ENCODE measurements around the gene UTS2. TPM values are rescaled to one million over a fixed set of nuclear protein-coding genes. Genes with fewer than 3 reads are reported as not detected.

UTS2 gene
- total RNA-seq, 1 experiment from 2014 or later, result not detected

DNA sequence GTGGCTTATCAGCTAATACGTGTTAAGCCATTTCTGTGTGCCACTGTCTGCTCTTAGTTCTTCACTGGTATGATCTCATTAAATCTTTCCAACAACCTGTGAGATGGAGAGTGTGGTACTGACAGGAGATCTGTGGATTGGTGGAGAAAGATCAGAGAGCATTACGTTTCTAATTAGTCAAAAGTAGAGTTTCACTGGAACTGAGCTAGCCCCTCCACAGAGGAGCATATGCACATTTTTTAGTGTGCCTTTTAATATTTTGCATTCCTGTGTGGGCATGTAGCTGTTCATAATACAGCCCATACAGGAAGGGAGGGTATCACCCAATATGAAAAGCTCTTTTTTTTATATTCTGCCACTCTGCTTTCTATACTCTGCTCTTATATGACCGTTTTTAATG is 31.6 kb downstream of the UTS2 start:
- no peaks in the 10 kb centered on the region for H3K9me3 Mint-ChIP-seq
- no peaks in the 10 kb centered on the region for H3K4me1 Mint-ChIP-seq
- ChIA-PET POLR2A (no interaction called here), CTCF (interaction anchor here (1.0 to 3.2 kb wide), 2 partner anchors 13 to 69 kb away, joined by 4 to 12 read pairs; no protein-coding TSS in a partner anchor)
- no peak for ATAC-seq
- no peak overlapping the region for H3K4me3 Mint-ChIP-seq
- H3K27me3 Mint-ChIP-seq (ENCODE audit: low read depth), result no peaks in the 10 kb centered on the region
- H3K36me3 Mint-ChIP-seq, result peaks cover 9% of the 10 kb centered on the region; the same call in 1 of the 2 replicates
- DNase-seq (ENCODE audit: low spot score), result no peak
- TF ChIP-seq OVOL2 (CRISPR knock-in tag; IDR thresholded peaks at IDR 0.05; ENCODE audit: borderline replicate concordance), result no peak
- TF ChIP-seq TCF7 (CRISPR knock-in tag; IDR thresholded peaks at IDR 0.05; ENCODE audit: low read depth), result no peak
- TF ChIP-seq NR1H2 (CRISPR knock-in tag; IDR thresholded peaks at IDR 0.05), result no peak
- no peak for TF ChIP-seq EMX1 (CRISPR knock-in tag; IDR thresholded peaks at IDR 0.05)
- no peak for TF ChIP-seq CREB1 (CRISPR knock-in tag; IDR thresholded peaks at IDR 0.05)
- TF ChIP-seq GTF2I (CRISPR knock-in tag; conservative IDR thresholded peaks at IDR 0.05), result no peak
- TF ChIP-seq HMGXB4 (CRISPR knock-in tag; IDR thresholded peaks at IDR 0.05), result no peak
- TF ChIP-seq NFYB (CRISPR knock-in tag; conservative IDR thresholded peaks at IDR 0.05; ENCODE audit: low read depth), result no peak
- TF ChIP-seq ATF3 (CRISPR knock-in tag; conservative IDR thresholded peaks at IDR 0.05), result no peak
- no peak overlapping the region for H3K27ac Mint-ChIP-seq

DNA sequence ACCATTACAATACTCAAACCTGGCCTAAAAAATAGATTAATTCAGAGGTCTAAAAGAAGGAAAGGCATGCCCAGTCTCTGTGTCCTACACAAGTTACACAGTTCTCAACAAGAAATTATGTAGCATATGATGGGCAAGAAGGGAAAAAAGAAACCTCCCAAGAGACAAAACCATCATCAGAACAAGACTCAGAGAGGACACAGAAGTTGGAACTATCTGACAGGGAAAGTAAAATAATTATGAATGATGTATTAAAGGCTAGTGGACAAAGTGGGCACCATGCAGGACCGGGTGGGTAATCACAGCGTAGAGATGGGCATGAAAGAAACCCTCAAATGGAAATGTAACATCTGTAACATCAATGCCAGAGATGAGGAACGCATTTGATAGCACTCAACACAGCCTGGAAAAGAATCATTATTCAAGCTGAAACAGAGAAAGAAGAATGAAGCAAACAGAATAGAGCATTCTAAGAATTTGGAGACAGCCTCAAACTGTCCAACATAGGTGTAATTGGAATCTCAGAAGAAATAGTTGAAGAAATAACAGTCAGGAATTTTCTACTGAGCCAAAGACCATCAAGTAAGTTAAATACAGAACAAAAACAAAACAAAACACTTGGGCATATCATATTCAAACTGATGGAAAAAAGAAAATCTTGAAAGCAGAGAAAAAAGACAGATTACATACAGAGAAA is 39.0 kb downstream of the UTS2 start:
- no peak for DNase-seq (ENCODE audit: low spot score)
- Mint-ChIP-seq H3K4me3 (no peak overlapping the region), H3K27me3 (ENCODE audit: low read depth) (peaks cover 6% of the 10 kb centered on the region; the same call in 1 of the 2 replicates), H3K27ac (no peak overlapping the region), H3K4me1 (no peaks in the 10 kb centered on the region), H3K36me3 (peaks cover 36% of the 10 kb centered on the region), H3K9me3 (peaks cover 25% of the 10 kb centered on the region)
- CTCF ChIA-PET, result no interaction called here
- TF ChIP-seq NR1H2 (CRISPR knock-in tag; IDR thresholded peaks at IDR 0.05) (no peak), ZNF317 (CRISPR knock-in tag; IDR thresholded peaks at IDR 0.05; ENCODE audit: borderline replicate concordance, low read depth) (no peak), FOXJ3 (CRISPR knock-in tag; IDR thresholded peaks at IDR 0.05; ENCODE audit: borderline replicate concordance) (no peak), SP1 (CRISPR knock-in tag; conservative IDR thresholded peaks at IDR 0.05) (no peak)
- ATAC-seq, result no peak
- POLR2A ChIA-PET, result no interaction called here

DNA sequence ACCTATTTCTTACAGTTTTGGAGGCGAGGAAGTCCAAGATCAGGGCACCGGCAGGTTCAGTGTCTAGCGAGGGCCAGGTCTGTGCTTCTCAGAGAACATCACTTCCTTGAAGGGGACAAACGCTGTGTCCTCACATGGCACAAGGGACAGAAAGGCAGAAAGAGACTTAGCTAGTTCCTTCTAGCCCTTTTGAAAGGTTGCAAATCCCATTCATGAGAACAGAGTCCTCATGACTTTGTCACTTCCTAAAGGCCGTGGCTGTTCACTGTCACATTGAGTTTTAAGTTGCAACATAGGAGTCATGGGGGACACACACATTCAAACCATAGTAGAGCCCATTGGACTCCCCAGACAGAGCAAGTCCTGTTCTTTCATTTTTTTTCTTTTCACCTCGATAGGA is 41.4 kb downstream of the UTS2 start:
- ATAC-seq (no peak), DNase-seq (ENCODE audit: low spot score) (no peak)
- ChIA-PET CTCF (no interaction called here), POLR2A (no interaction called here)
- H3K4me3 Mint-ChIP-seq, result no peak overlapping the region
- H3K36me3 Mint-ChIP-seq, result peaks cover 36% of the 10 kb centered on the region
- no peaks in the 10 kb centered on the region for H3K4me1 Mint-ChIP-seq
- no peak overlapping the region for H3K27ac Mint-ChIP-seq
- H3K27me3 Mint-ChIP-seq (ENCODE audit: low read depth), result peaks cover 6% of the 10 kb centered on the region; the same call in 1 of the 2 replicates
- peaks cover 25% of the 10 kb centered on the region for H3K9me3 Mint-ChIP-seq
- TF ChIP-seq ZNF219 (CRISPR knock-in tag; IDR thresholded peaks at IDR 0.05; ENCODE audit: borderline replicate concordance) (no peak), SMAD4 (CRISPR knock-in tag; IDR thresholded peaks at IDR 0.05) (no peak), MXD4 (CRISPR knock-in tag; IDR thresholded peaks at IDR 0.05; ENCODE audit: borderline replicate concordance) (no peak), E2F5 (CRISPR knock-in tag; IDR thresholded peaks at IDR 0.05) (no peak), TEAD4 (CRISPR knock-in tag; IDR thresholded peaks at IDR 0.05) (no peak), TP53 (CRISPR knock-in tag; IDR thresholded peaks at IDR 0.05) (no peak)
- TF ChIP-seq, protein P1, sequence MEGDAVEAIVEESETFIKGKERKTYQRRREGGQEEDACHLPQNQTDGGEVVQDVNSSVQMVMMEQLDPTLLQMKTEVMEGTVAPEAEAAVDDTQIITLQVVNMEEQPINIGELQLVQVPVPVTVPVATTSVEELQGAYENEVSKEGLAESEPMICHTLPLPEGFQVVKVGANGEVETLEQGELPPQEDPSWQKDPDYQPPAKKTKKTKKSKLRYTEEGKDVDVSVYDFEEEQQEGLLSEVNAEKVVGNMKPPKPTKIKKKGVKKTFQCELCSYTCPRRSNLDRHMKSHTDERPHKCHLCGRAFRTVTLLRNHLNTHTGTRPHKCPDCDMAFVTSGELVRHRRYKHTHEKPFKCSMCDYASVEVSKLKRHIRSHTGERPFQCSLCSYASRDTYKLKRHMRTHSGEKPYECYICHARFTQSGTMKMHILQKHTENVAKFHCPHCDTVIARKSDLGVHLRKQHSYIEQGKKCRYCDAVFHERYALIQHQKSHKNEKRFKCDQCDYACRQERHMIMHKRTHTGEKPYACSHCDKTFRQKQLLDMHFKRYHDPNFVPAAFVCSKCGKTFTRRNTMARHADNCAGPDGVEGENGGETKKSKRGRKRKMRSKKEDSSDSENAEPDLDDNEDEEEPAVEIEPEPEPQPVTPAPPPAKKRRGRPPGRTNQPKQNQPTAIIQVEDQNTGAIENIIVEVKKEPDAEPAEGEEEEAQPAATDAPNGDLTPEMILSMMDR (IDR thresholded peaks at IDR 0.05), result no peak
- TF ChIP-seq, protein P2, sequence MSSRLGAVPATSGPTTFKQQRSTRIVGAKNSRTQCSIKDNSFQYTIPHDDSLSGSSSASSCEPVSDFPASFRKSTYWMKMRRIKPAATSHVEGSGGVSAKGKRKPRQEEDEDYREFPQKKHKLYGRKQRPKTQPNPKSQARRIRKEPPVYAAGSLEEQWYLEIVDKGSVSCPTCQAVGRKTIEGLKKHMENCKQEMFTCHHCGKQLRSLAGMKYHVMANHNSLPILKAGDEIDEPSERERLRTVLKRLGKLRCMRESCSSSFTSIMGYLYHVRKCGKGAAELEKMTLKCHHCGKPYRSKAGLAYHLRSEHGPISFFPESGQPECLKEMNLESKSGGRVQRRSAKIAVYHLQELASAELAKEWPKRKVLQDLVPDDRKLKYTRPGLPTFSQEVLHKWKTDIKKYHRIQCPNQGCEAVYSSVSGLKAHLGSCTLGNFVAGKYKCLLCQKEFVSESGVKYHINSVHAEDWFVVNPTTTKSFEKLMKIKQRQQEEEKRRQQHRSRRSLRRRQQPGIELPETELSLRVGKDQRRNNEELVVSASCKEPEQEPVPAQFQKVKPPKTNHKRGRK (CRISPR knock-in tag; IDR thresholded peaks at IDR 0.05; ENCODE audit: borderline replicate concordance), result no peak
- TF ChIP-seq, protein P3, sequence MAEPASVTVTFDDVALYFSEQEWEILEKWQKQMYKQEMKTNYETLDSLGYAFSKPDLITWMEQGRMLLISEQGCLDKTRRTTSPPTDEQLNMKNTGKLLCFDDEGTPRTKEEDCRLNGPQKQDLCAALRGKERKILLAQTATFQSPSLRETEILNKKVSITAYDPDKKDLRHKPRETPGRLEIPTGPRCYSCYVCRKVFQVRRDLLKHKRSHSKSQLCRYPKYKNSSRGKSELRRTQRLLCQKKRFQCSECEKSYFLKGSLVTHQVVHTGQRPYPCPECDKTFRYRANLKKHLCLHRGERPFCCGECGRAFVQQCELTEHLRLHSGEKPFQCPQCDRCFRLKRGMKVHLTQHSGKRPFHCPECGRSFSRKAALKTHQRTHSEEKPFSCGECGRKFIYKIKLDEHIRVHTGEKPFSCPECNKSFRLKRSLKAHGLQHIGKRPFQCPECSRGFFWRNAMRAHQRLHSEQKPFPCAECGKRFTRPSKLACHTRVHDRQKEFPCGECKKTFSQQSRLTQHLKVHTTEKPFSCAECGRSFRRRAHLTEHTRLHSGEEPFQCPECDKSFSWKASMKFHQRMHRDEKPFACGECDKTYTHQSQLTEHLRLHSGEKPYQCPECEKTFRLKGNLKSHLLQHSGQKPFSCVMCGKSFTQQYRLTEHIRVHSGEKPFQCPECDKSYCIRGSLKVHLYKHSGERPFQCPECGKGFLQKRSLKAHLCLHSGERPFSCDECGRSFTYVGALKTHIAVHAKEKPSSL (CRISPR knock-in tag; conservative IDR thresholded peaks at IDR 0.05), result no peak

All from WTC11 (cell line).